GM19452 (cell line): Measurements from ENCODE around the gene HLX.

ENCODE experiments used
- ATAC-seq: cut with Tn5 transposase; IDR thresholded peaks from one replicate; pipeline ENCODE4 v1.9.1; 2021; ENCODE audit not compliant: unreplicated experiment

Gene HLX

GRCh38 chr1:220894025-220894923, 15.0 kb downstream of the HLX start:
- no peak for ATAC-seq

GRCh38 chr1:220894924-220895256, 15.6 kb downstream of the HLX start:
- no peak for ATAC-seq

GRCh38 chr1:220895412-220895946, 16.2 kb downstream of the HLX start:
- no peak for ATAC-seq

GRCh38 chr1:220896092-220896491, 16.8 kb downstream of the HLX start:
- ATAC-seq = no peak

- ATAC-seq = no peak
These were observed 21.6 kb downstream of the HLX start for GRCh38 chr1:220900842-220901241.

GRCh38 chr1:220901881-220902280, 22.6 kb downstream of the HLX start:
- no peak for ATAC-seq

GRCh38 chr1:220902916-220903315, 23.7 kb downstream of the HLX start:
- no peak for ATAC-seq

GRCh38 chr1:220904876-220905275, 25.6 kb downstream of the HLX start:
- no peak for ATAC-seq

- no peak for ATAC-seq
These were observed 26.7 kb downstream of the HLX start for GRCh38 chr1:220905650-220906560.

GRCh38 chr1:220906561-220907334, 27.5 kb downstream of the HLX start:
- ATAC-seq = no peak

GRCh38 chr1:220908757-220909156, 29.5 kb downstream of the HLX start:
- no peak for ATAC-seq

- no peak for ATAC-seq
These were observed 30.8 kb downstream of the HLX start for GRCh38 chr1:220910021-220910420.

- no peak for ATAC-seq
These were observed 35.3 kb downstream of the HLX start for GRCh38 chr1:220914283-220915116.

- no peak for ATAC-seq
These were observed 35.8 kb downstream of the HLX start for GRCh38 chr1:220915117-220915440.

- ATAC-seq = no peak
These were observed 36.7 kb downstream of the HLX start for GRCh38 chr1:220915954-220916353.

GRCh38 chr1:220917101-220917500, 37.9 kb downstream of the HLX start:
- ATAC-seq = no peak

GRCh38 chr1:220917535-220918209, 38.4 kb downstream of the HLX start:
- ATAC-seq = no peak

GRCh38 chr1:220918285-220918951, 39.2 kb downstream of the HLX start:
- no peak for ATAC-seq

GRCh38 chr1:220920967-220921366, 41.7 kb downstream of the HLX start:
- no peak for ATAC-seq
